ENCODE measurements around the gene CDH15. TPM values are rescaled to one million over a fixed set of nuclear protein-coding genes. Genes with fewer than 3 reads are reported as not detected.

The CDH15 gene
- polyA plus RNA-seq, 2 of the 4 experiments (the other 2 are of a cell fraction): 0.05 to 0.08 TPM

DNA sequence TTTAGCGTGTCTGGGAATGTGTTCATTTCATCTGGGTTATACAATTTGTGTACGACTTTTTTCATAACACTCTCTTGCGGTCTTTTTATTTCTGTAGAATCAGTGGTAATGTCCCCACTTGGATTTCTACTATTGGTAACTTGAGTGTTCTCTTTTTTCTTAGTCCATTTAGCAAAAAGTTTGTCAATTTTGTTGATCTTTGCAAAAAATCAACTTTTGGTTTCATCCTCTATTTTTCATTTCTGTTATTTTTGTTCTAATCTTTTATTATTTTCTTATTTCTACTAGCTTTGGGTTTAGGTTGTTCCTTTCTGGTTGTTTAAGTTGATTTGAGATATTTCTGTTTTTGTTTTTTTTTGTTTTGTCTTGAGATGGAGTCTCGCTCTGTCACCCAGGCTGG, 36.4 kb downstream of the CDH15 start:
- no peaks in the 10 kb centered on the region for H3K4me1 ChIP-seq
- peaks cover 4% of the 10 kb centered on the region; the same call in 1 of the 3 replicates for H3K9me3 ChIP-seq
- no peak overlapping the region for H3K27ac ChIP-seq
- ATAC-seq (no peak), FAIRE-seq (no peak), DNase-seq (ENCODE audit: low read depth in 1 of 2, low spot score in 1 of 2) (no peak)
- no peak overlapping the region for H3K4me2 ChIP-seq
- TF ChIP-seq HOXB13 (CRISPR knock-in tag; IDR thresholded peaks at IDR 0.05; ENCODE audit: low read depth) (no peak), MAFK (IDR thresholded peaks at IDR 0.05; ENCODE audit: partially characterized antibody) (peak; percentile 18), CEBPB (IDR thresholded peaks at IDR 0.05) (no peak)
- no peak overlapping the region for H3K4me3 ChIP-seq
- 73% methylated on average over 4 of the region's 4 CpGs for WGBS (ENCODE audit: missing lambda C conversion rate)
- CTCF ChIA-PET: interaction anchor here (2.2 kb wide), 1 partner anchor 32 kb away, joined by 10 read pairs; no protein-coding TSS in a partner anchor
- POLR2A ChIA-PET: no interaction called here

DNA sequence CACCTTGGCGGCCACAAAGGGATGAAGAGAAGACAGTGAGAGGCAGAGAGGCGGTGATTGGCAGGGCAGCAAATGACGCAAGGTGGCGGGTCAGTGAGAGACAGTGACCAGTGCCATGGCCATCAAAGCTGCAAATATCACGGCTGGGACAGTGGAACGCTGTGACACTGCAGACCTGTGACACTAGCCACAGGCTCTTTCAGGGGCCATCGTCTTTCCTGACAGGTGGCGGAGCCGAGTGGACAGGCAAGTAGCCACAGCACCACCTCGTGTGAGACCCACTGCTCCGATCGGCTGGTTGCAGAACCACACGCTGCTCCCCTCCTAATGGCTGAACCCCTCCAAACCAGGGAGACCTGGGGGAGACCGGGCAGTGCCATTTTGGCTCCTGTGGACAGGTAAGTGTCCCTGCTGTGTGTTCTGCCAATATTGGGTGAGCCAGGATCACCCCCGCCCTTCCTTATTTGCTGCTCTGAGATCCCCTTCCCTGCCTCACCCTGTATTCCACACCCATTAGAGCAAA, 38.0 kb downstream of the CDH15 start:
- Histone ChIP-seq H3K4me1 (no peaks in the 10 kb centered on the region), H3K27ac (no peak overlapping the region), H3K4me3 (no peak overlapping the region), H3K9me3 (no peaks in the 10 kb centered on the region), H3K4me2 (no peak overlapping the region)
- 50% methylated on average over 15 of the region's 15 CpGs for WGBS (ENCODE audit: missing lambda C conversion rate)
- FAIRE-seq: no peak
- TF ChIP-seq, protein P1, sequence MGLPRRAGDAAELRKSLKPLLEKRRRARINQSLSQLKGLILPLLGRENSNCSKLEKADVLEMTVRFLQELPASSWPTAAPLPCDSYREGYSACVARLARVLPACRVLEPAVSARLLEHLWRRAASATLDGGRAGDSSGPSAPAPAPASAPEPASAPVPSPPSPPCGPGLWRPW (IDR thresholded peaks at IDR 0.05): no peak
- TF ChIP-seq RCOR1 (IDR thresholded peaks at IDR 0.05; ENCODE audit: low read depth, low read length) (no peak), EHMT2 (IDR thresholded peaks at IDR 0.05; ENCODE audit: low read depth) (no peak), HOXB13 (CRISPR knock-in tag; IDR thresholded peaks at IDR 0.05; ENCODE audit: low read depth) (no peak), JUNB (IDR thresholded peaks at IDR 0.05) (no peak), KDM5A (IDR thresholded peaks at IDR 0.05) (no peak), JUN (IDR thresholded peaks at IDR 0.05) (no peak), HEYL (CRISPR knock-in tag; IDR thresholded peaks at IDR 0.05) (no peak), ZNF302 (CRISPR knock-in tag; IDR thresholded peaks at IDR 0.05) (no peak)
- TF ChIP-seq, protein P2, sequence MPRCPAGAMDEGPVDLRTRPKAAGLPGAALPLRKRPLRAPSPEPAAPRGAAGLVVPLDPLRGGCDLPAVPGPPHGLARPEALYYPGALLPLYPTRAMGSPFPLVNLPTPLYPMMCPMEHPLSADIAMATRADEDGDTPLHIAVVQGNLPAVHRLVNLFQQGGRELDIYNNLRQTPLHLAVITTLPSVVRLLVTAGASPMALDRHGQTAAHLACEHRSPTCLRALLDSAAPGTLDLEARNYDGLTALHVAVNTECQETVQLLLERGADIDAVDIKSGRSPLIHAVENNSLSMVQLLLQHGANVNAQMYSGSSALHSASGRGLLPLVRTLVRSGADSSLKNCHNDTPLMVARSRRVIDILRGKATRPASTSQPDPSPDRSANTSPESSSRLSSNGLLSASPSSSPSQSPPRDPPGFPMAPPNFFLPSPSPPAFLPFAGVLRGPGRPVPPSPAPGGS (IDR thresholded peaks at IDR 0.05): no peak
- ChIA-PET POLR2A (no interaction called here), CTCF (interaction anchor here (0.9 to 1.5 kb wide), 2 partner anchors 42 to 379 kb away, joined by 3 to 5 read pairs; no protein-coding TSS in a partner anchor)
- no peak for DNase-seq (ENCODE audit: low read depth in 1 of 2, low spot score in 1 of 2)
- ATAC-seq: peak in 1 of 2 experiments; percentile 60; a peak in 3 of 6 replicates

DNA sequence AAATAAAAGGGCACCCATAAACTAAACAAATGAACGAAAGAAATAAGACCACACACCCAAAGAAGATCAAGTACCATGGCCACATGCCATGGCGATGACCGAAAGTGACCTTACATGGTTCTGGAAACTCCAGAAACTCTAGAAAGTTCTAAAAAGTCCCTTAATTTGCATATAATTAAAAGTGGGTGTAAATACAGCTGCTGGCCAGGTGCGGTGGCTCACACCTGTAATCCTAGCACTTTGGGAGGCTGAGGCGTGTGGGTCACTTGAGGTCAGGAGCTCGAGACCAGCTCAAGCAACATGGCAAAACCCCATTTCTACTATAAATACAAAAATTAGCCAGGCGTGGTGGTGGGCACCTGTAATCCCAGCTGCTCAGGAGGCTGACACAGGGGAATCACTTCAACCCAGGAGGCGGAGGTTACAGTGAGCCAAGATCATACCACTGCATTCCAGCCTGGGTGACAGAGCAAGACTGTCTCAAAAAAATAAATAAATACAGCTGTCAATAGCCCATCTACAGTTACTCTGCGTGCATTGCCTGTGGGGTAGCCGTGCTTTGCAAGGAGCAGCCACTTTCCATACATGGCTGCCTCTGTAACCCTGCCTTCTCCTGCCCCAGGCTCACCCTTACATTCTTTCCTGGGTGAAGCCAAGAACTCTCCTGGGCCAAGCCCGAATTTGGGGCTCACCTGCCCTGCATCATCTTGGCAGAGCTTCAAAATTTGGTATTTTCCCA, 38.8 kb downstream of the CDH15 start:
- Histone ChIP-seq H3K27ac (no peak overlapping the region), H3K4me2 (no peak overlapping the region), H3K9me3 (no peaks in the 10 kb centered on the region), H3K4me1 (no peaks in the 10 kb centered on the region), H3K4me3 (no peak overlapping the region)
- FAIRE-seq (no peak), DNase-seq (ENCODE audit: low read depth in 1 of 2, low spot score in 1 of 2) (no peak), ATAC-seq (peak in 1 of 2 experiments; percentile 54; a peak in 3 of 6 replicates)
- WGBS (ENCODE audit: missing lambda C conversion rate): 31% methylated on average over 11 of the region's 11 CpGs
- ChIA-PET CTCF (interaction anchor here (1.0 to 1.5 kb wide), 3 partner anchors 13 to 43 kb away, joined by 3 to 5 read pairs (median 4); no protein-coding TSS in a partner anchor), POLR2A (no interaction called here)
- TF ChIP-seq MAFK (IDR thresholded peaks at IDR 0.05; ENCODE audit: partially characterized antibody) (no peak), ZNF302 (CRISPR knock-in tag; IDR thresholded peaks at IDR 0.05) (no peak), ESRRA (IDR thresholded peaks at IDR 0.05; ENCODE audit: borderline replicate concordance, low read length) (no peak), HDAC2 (IDR thresholded peaks at IDR 0.05) (no peak), NR3C1 (IDR thresholded peaks at IDR 0.05) (no peak), POLR2AphosphoS2 (conservative IDR thresholded peaks at IDR 0.05; ENCODE audit: low read length) (no peak), KDM1A (IDR thresholded peaks at IDR 0.05; ENCODE audit: low read depth) (no peak), ZFP36 (IDR thresholded peaks at IDR 0.05; ENCODE audit: borderline replicate concordance, partially characterized antibody) (no peak), CBX8 (IDR thresholded peaks at IDR 0.05) (no peak), ZSCAN20 (CRISPR knock-in tag; IDR thresholded peaks at IDR 0.05) (no peak)
- TF ChIP-seq, protein P3, sequence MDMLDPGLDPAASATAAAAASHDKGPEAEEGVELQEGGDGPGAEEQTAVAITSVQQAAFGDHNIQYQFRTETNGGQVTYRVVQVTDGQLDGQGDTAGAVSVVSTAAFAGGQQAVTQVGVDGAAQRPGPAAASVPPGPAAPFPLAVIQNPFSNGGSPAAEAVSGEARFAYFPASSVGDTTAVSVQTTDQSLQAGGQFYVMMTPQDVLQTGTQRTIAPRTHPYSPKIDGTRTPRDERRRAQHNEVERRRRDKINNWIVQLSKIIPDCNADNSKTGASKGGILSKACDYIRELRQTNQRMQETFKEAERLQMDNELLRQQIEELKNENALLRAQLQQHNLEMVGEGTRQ (IDR thresholded peaks at IDR 0.05): no peak
- TF ChIP-seq, protein P2 (IDR thresholded peaks at IDR 0.05): no peak
- TF ChIP-seq, protein P4, sequence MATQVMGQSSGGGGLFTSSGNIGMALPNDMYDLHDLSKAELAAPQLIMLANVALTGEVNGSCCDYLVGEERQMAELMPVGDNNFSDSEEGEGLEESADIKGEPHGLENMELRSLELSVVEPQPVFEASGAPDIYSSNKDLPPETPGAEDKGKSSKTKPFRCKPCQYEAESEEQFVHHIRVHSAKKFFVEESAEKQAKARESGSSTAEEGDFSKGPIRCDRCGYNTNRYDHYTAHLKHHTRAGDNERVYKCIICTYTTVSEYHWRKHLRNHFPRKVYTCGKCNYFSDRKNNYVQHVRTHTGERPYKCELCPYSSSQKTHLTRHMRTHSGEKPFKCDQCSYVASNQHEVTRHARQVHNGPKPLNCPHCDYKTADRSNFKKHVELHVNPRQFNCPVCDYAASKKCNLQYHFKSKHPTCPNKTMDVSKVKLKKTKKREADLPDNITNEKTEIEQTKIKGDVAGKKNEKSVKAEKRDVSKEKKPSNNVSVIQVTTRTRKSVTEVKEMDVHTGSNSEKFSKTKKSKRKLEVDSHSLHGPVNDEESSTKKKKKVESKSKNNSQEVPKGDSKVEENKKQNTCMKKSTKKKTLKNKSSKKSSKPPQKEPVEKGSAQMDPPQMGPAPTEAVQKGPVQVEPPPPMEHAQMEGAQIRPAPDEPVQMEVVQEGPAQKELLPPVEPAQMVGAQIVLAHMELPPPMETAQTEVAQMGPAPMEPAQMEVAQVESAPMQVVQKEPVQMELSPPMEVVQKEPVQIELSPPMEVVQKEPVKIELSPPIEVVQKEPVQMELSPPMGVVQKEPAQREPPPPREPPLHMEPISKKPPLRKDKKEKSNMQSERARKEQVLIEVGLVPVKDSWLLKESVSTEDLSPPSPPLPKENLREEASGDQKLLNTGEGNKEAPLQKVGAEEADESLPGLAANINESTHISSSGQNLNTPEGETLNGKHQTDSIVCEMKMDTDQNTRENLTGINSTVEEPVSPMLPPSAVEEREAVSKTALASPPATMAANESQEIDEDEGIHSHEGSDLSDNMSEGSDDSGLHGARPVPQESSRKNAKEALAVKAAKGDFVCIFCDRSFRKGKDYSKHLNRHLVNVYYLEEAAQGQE (IDR thresholded peaks at IDR 0.05): no peak

Data from A549 (cell line).